ENCODE results near the gene MAPT.

MAPT gene

DNA sequence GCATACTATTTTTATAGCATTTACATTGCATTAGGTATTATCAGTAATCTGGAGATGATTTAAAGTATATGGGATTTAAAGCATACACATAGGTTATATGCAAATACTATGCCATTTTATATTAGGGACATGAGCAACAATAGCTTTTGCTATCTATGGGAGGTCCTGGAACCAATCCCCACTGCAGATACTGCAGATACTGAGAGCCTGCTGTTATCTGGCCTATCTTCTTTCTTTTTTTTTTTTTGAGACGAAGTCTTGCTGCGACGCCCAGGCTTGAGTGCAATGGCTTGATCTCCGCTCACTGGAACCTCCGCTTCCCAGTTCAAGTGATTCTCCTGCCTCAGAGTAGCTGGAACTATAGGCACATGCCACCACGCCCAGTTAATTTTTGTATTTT, 142.1 kb downstream of the MAPT start:
- no peak for DNase-seq
- Histone ChIP-seq H3K36me3 (replicated peaks) (peaks cover 75% of the 10 kb centered on the region), H3K4me3 (ENCODE audit: low read depth, low read length) (no peak overlapping the region), H3K27me3 (replicated peaks) (no peaks in the 10 kb centered on the region), H3K27ac (no peak overlapping the region)
- in situ Hi-C loops (cut with HindIII; ENCODE audit: low pct_ligation_motif_present, low sequenced_read_pairs): no loop called here
- TF ChIP-seq, protein P1, sequence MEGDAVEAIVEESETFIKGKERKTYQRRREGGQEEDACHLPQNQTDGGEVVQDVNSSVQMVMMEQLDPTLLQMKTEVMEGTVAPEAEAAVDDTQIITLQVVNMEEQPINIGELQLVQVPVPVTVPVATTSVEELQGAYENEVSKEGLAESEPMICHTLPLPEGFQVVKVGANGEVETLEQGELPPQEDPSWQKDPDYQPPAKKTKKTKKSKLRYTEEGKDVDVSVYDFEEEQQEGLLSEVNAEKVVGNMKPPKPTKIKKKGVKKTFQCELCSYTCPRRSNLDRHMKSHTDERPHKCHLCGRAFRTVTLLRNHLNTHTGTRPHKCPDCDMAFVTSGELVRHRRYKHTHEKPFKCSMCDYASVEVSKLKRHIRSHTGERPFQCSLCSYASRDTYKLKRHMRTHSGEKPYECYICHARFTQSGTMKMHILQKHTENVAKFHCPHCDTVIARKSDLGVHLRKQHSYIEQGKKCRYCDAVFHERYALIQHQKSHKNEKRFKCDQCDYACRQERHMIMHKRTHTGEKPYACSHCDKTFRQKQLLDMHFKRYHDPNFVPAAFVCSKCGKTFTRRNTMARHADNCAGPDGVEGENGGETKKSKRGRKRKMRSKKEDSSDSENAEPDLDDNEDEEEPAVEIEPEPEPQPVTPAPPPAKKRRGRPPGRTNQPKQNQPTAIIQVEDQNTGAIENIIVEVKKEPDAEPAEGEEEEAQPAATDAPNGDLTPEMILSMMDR (IDR thresholded peaks at IDR 0.05; ENCODE audit: low read depth, low read length, missing control alignments): no peak

DNA sequence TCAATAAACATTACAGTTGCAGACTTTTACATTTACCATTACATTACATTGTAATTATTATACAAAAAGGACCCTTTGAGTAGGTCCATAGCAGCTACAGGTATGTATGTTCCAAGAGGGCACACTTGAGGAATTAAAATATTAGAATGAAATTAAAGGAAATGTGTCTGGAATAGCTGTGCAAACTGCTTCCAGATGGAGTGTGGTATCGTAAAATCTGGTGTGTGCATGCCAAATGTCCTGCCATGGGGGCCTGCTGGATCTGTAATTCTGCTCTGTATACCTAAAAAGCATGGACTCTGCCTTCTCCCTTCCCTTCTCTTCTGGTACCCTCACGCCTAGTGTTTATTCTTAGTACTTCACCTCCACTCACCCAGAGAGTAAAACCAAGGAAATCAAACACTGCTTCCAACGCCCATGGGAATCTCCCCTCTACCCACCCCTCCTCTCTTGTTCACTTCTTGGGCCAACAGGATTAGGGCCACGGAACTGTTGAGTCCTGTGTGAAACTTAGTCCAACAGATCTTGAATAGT, 143.4 kb downstream of the MAPT start:
- in situ Hi-C loops (cut with HindIII; ENCODE audit: low pct_ligation_motif_present, low sequenced_read_pairs): no loop called here
- no peak for DNase-seq

DNA sequence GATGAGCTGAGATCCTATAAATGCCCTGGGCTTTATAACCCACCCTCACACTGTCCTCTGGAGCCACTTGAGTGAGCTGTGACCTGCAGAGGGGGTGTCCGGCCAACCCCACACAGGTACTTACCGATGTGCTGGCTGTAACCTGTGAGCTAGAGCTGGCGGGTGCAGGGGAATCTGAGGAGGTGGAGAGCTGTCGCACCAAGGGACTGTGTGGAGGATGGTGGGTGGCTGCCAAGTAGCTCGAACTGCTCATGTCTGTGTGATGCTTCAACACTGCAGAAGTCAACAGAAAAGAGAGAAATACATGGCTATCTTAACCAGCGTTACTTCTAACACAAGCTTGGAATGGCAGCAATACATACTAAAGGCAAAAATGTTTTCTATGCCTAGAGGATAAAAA, 144.1 kb downstream of the MAPT start:
- peaks cover 60% of the 10 kb centered on the region for H3K36me3 ChIP-seq (replicated peaks)
- DNase-seq: no peak
- no peaks in the 10 kb centered on the region for H3K27me3 ChIP-seq (replicated peaks)
- TF ChIP-seq, protein P1 (IDR thresholded peaks at IDR 0.05; ENCODE audit: low read depth, low read length, missing control alignments): no peak
- in situ Hi-C loops (cut with HindIII; ENCODE audit: low pct_ligation_motif_present, low sequenced_read_pairs): no loop called here
- no peak overlapping the region for H3K27ac ChIP-seq
- H3K4me3 ChIP-seq (ENCODE audit: low read depth, low read length): no peak overlapping the region

More for the DNA sequence above, 143.4 kb downstream of the MAPT start:
- H3K36me3 ChIP-seq (replicated peaks): peaks cover 64% of the 10 kb centered on the region
- no peaks in the 10 kb centered on the region for H3K27me3 ChIP-seq (replicated peaks)
- H3K27ac ChIP-seq: no peak overlapping the region
- TF ChIP-seq, protein P1 (IDR thresholded peaks at IDR 0.05; ENCODE audit: low read depth, low read length, missing control alignments): no peak
- H3K4me3 ChIP-seq (ENCODE audit: low read depth, low read length): no peak overlapping the region

DNA sequence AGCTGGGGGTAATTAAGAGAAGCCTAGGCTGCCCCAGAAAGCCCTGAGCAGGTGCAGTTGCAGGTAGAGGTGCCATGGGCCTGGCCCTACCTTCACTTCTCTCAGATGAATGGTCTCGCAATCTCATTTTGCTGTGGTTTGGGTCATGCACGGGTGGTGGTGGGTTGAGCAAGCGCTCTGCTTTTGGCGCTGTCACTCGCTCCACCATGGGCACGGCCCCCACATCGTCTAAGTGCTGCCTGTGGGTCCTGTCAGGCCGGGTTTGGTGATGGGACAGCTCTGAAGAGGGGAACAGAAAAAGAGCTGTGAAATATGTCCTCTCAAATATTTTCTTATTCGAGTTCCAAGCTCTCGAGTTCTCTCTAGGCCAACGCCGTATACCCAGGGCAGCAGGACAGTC, 144.6 kb downstream of the MAPT start:
- TF ChIP-seq, protein P1 (IDR thresholded peaks at IDR 0.05; ENCODE audit: low read depth, low read length, missing control alignments): no peak
- Histone ChIP-seq H3K27ac (no peak overlapping the region), H3K4me3 (ENCODE audit: low read depth, low read length) (no peak overlapping the region), H3K36me3 (replicated peaks) (peaks cover 58% of the 10 kb centered on the region), H3K27me3 (replicated peaks) (no peaks in the 10 kb centered on the region)
- in situ Hi-C loops (cut with HindIII; ENCODE audit: low pct_ligation_motif_present, low sequenced_read_pairs): no loop called here
- DNase-seq: no peak

DNA sequence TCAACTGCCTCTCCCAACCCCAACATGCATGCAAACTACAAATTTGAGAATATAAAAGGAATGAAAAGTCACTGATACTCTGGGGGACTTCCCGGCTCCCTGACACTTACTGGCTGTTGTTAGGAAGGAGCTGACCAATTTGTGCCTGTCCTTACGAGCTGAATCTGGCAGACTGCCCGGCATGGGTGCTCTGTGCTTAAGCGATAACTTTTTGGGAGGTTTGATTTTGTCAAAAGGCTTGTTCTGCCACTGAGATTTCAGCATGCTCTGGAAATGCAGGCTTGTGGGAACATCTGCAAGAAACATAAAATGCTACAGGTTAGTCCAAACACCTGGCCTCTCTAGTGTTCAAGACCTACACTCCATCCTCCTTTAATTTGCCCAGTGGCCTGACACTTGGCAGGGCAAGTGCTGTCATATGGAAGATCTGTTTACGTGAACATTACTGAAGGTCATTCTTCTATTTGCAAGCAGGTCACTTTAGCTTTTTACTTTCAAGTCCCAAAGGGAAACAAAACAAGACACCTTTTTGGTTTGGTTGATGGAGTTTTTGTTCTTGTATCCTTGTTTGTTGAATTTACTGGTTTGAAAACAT, 145.3 kb downstream of the MAPT start:
- TF ChIP-seq, protein P1 (IDR thresholded peaks at IDR 0.05; ENCODE audit: low read depth, low read length, missing control alignments): no peak
- peaks cover 53% of the 10 kb centered on the region for H3K36me3 ChIP-seq (replicated peaks)
- DNase-seq: no peak

DNA sequence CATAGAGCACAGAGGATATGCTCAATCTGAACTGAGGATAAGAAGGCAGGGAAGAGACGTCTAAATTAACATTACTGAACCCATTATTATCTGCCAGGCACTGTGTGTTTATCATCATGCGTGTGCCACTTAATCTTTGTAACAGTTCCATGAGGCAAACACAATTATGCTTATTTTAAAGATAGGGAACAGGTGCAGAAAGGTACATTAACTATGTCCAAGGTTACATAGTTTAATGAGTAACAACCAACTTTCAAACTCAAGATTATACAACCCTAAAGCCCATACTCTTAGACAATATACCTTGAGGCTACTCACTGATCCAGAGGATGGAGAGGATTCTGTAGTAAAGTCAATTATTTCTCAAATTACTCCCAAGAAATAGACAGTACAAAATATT, 147.9 kb downstream of the MAPT start:
- Histone ChIP-seq H3K27ac (no peak overlapping the region), H3K4me3 (ENCODE audit: low read depth, low read length) (no peak overlapping the region), H3K27me3 (replicated peaks) (no peaks in the 10 kb centered on the region), H3K36me3 (replicated peaks) (peaks cover 44% of the 10 kb centered on the region)
- no peak for DNase-seq
- in situ Hi-C loops (cut with HindIII; ENCODE audit: low pct_ligation_motif_present, low sequenced_read_pairs): no loop called here
- TF ChIP-seq, protein P1 (IDR thresholded peaks at IDR 0.05; ENCODE audit: low read depth, low read length, missing control alignments): no peak

More for the DNA sequence above, 145.3 kb downstream of the MAPT start:
- in situ Hi-C loops (cut with HindIII; ENCODE audit: low pct_ligation_motif_present, low sequenced_read_pairs): no loop called here
- Histone ChIP-seq H3K4me3 (ENCODE audit: low read depth, low read length) (no peak overlapping the region), H3K27me3 (replicated peaks) (no peaks in the 10 kb centered on the region), H3K27ac (no peak overlapping the region)

Measured in brain microvascular endothelial cell (primary cell).